Mesenchymal stem cell (in vitro differentiated cells and primary cell): ENCODE results near the gene PDE9A.

Experiments
- DNase-seq: peaks from one replicate; pipeline ENCODE4 v3.0.0-alpha.2; 2013
- H2AFZ ChIP-seq: one replicate; pipeline ENCODE4 v1.6.1; 2013; ENCODE audit warnings: low read depth, mild to moderate bottlenecking, control low read depth, inconsistent platforms, low read length, moderate library complexity
- H2AK5ac ChIP-seq: 2 replicates; pipeline ENCODE4 v1.6.1; 2013; ENCODE audit warnings: low read length, moderate library complexity, mild to moderate bottlenecking, inconsistent platforms; ENCODE audit not compliant: severe bottlenecking
- H2BK120ac ChIP-seq: one replicate; pipeline ENCODE4 v1.6.1; 2013; ENCODE audit warnings: low read depth, mild to moderate bottlenecking, inconsistent platforms, low read length, moderate library complexity
- H2BK12ac ChIP-seq, 2 experiments: one replicate each; pipeline ENCODE4 v1.6.1; 2013; ENCODE audit warnings: inconsistent platforms in 2 of 2, low read length in 2 of 2, mild to moderate bottlenecking in 2 of 2, moderate library complexity in 2 of 2, control low read depth in 1 of 2
- H2BK15ac ChIP-seq: one replicate; pipeline ENCODE4 v1.6.1; 2013; ENCODE audit warnings: mild to moderate bottlenecking, low read depth, inconsistent platforms; ENCODE audit not compliant: poor library complexity, severe bottlenecking
- H2BK5ac ChIP-seq: 2 replicates; pipeline ENCODE4 v1.6.1; 2013; ENCODE audit warnings: low read depth, mild to moderate bottlenecking, low read length, control low read depth, inconsistent platforms; ENCODE audit not compliant: poor library complexity, severe bottlenecking
- H3K14ac ChIP-seq, 2 experiments: one replicate each; pipeline ENCODE4 v1.6.1; 2013; ENCODE audit warnings: inconsistent platforms in 2 of 2, low read length in 2 of 2, control low read depth in 1 of 2, mild to moderate bottlenecking in 1 of 2, moderate library complexity in 1 of 2
- H3K18ac ChIP-seq, 2 experiments: one replicate each; pipeline ENCODE4 v1.6.1; 2013; ENCODE audit warnings: inconsistent platforms in 2 of 2, low read length in 2 of 2, control low read depth in 1 of 2, low read depth in 1 of 2, mild to moderate bottlenecking in 1 of 2
- H3K23ac ChIP-seq, 2 experiments: one replicate each; pipeline ENCODE4 v1.6.1; 2013; ENCODE audit warnings: inconsistent platforms in 2 of 2, low read length in 2 of 2, mild to moderate bottlenecking in 2 of 2, moderate library complexity in 2 of 2, control low read depth in 1 of 2
- H3K27ac ChIP-seq: 2 replicates; pipeline ENCODE4 v1.5.1; 2013; ENCODE audit warnings: mild to moderate bottlenecking, moderate library complexity, low read length, control low read depth, inconsistent platforms; ENCODE audit not compliant: poor library complexity, severe bottlenecking
- H3K27me3 ChIP-seq, 2 experiments: 2 replicates each; pipeline versions ENCODE4 v1.6.1 to v1.7.0; 2013; ENCODE audit warnings: low read length in 2 of 2, mild to moderate bottlenecking in 2 of 2, moderate library complexity in 2 of 2, control low read depth in 1 of 2, inconsistent platforms in 1 of 2; ENCODE audit not compliant: control insufficient read depth in 1 of 2, insufficient read depth in 1 of 2
- H3K36me3 ChIP-seq, 2 experiments: 2 replicates each; pipeline versions ENCODE4 v1.6.1 to v1.7.0; 2013; ENCODE audit warnings: low read length in 2 of 2, control low read depth in 1 of 2, inconsistent platforms in 1 of 2, low read depth in 1 of 2, mild to moderate bottlenecking in 1 of 2; ENCODE audit not compliant: insufficient read depth in 2 of 2, control insufficient read depth in 1 of 2
- H3K4ac ChIP-seq, 2 experiments: one replicate each; pipeline ENCODE4 v1.6.1; 2013; ENCODE audit warnings: inconsistent platforms in 2 of 2, low read length in 2 of 2, mild to moderate bottlenecking in 2 of 2, moderate library complexity in 2 of 2, control low read depth in 1 of 2, low read depth in 1 of 2
- H3K4me1 ChIP-seq: 2 replicates; pipeline ENCODE4 v1.6.1; 2013; ENCODE audit warnings: low read depth, low read length, control low read depth; ENCODE audit not compliant: control insufficient read depth, insufficient read depth
- H3K4me2 ChIP-seq: 2 replicates; pipeline ENCODE4 v1.6.1; 2013; ENCODE audit warnings: low read length, mild to moderate bottlenecking, inconsistent platforms; ENCODE audit not compliant: poor library complexity, severe bottlenecking
- H3K4me3 ChIP-seq, 2 experiments: 2 replicates each; pipeline versions ENCODE4 v1.5.1 to v1.7.0; 2013; ENCODE audit warnings: low read length in 2 of 2, mild to moderate bottlenecking in 2 of 2, control low read depth in 1 of 2, low read depth in 1 of 2; ENCODE audit not compliant: insufficient read depth in 1 of 2
- H3K79me1 ChIP-seq: replicated peaks from 2 replicates; pipeline ENCODE4 v1.6.1; 2013; ENCODE audit warnings: mild to moderate bottlenecking, control low read depth, low read length, inconsistent platforms; ENCODE audit not compliant: poor library complexity, severe bottlenecking
- H3K9ac ChIP-seq: 2 replicates; pipeline ENCODE4 v1.7.0; 2013; ENCODE audit warnings: mild to moderate bottlenecking, low read length, moderate library complexity
- H3K9me3 ChIP-seq: 2 replicates; pipeline ENCODE4 v1.7.0; 2013; ENCODE audit warnings: mild to moderate bottlenecking, low read length; ENCODE audit not compliant: control insufficient read depth
- H4K8ac ChIP-seq: one replicate; pipeline ENCODE4 v1.6.1; 2013; ENCODE audit warnings: inconsistent platforms, mild to moderate bottlenecking, low read length, moderate library complexity
- H4K91ac ChIP-seq: one replicate; pipeline ENCODE4 v1.6.1; 2013; ENCODE audit warnings: mild to moderate bottlenecking, low read length, inconsistent platforms
- WGBS: methylation state at CpG from one replicate; pipeline ENCODE4 v1.1.7; 2013; ENCODE audit warnings: mixed read lengths; 5-methylcytosine and 5-hydroxymethylcytosine counted together

Gene PDE9A

DNA sequence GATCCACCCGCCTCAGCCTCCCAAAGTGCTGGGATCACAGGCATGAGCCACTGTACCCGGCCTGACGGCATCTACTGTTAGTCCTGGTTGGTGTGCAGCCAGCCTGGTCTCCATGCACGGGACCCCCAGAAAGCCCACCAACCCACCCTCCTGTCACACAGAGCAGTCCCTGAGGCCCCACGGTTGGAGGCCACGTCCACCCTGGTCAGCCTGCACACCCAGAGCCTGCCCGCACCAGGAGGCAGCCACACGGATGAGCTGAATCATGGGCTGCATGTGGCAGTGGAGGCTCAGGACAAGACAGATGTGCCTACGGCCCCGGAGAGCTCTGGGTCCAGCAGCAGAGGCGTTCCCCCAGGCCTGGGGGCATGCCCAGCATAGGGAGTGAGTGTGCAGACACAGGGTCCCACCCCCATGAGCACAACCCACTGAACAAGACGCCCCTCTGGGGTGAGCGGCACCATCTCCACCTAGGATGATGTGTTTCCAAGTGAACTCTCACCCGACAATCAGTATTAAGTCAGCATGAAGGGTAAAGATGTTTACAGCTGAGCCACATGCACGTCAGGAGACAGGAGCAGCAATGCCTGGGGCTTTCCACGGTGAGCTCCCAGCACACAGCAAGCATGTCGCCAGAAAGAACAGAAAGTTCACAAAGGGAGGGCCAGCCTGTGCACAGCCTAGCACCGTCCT, 123.8 kb downstream of the PDE9A start:
- H3K4me1 ChIP-seq, result peaks cover 13% of the 10 kb centered on the region

GRCh38 chr21:42777757-42778344, 124.4 kb downstream of the PDE9A start:
- Histone ChIP-seq H4K91ac (no peak overlapping the region), H3K4me3 (no peak overlapping the region), H3K79me1 (no peaks in the 10 kb centered on the region), H2AFZ (no peak overlapping the region), H2BK12ac (no peak overlapping the region), H3K4me2 (no peak overlapping the region), H4K8ac (no peak overlapping the region), H2BK15ac (no peak overlapping the region), H3K4me1 (peaks cover 13% of the 10 kb centered on the region), H3K14ac (no peak overlapping the region), H3K9me3 (peaks cover 2% of the 10 kb centered on the region), H3K36me3 (peaks cover 0 to 5% of the 10 kb centered on the region in 2 experiments), H3K23ac (no peak overlapping the region), H2AK5ac (no peak overlapping the region), H3K4ac (no peak overlapping the region), H3K9ac (no peak overlapping the region), H2BK120ac (no peak overlapping the region), H3K27ac (peak overlapping the region; percentile 67), H3K18ac (no peak overlapping the region), H2BK5ac (no peak overlapping the region), H3K27me3 (peaks cover 35 to 58% of the 10 kb centered on the region in 2 experiments)
- 94% methylated on average over 19 of the region's 21 CpGs for WGBS
- no peak for DNase-seq

More for the DNA sequence above, 123.8 kb downstream of the PDE9A start:
- no peak overlapping the region for H3K9ac ChIP-seq
- H3K27me3 ChIP-seq, result peaks cover 28 to 52% of the 10 kb centered on the region in 2 experiments
- H2AFZ ChIP-seq, result no peak overlapping the region
- H3K79me1 ChIP-seq, result no peaks in the 10 kb centered on the region
- WGBS, result 89% methylated on average over 18 of the region's 18 CpGs
- no peak overlapping the region for H2BK15ac ChIP-seq
- no peak overlapping the region for H2BK5ac ChIP-seq
- H3K4me3 ChIP-seq, result peak overlapping the region in 1 of 2 experiments; percentile 32
- H3K14ac ChIP-seq, result no peak overlapping the region
- H3K9me3 ChIP-seq, result peaks cover 2% of the 10 kb centered on the region
- peaks cover 0 to 5% of the 10 kb centered on the region in 2 experiments for H3K36me3 ChIP-seq
- no peak overlapping the region for H3K4me2 ChIP-seq
- H4K91ac ChIP-seq, result peak overlapping the region; percentile 53
- no peak overlapping the region for H4K8ac ChIP-seq
- peak overlapping the region; percentile 9 for H2AK5ac ChIP-seq
- peak overlapping the region; percentile 44 for H3K27ac ChIP-seq
- no peak overlapping the region for H2BK12ac ChIP-seq
- no peak overlapping the region for H2BK120ac ChIP-seq
- no peak for DNase-seq
- no peak overlapping the region for H3K23ac ChIP-seq
- no peak overlapping the region for H3K4ac ChIP-seq
- H3K18ac ChIP-seq, result no peak overlapping the region

DNA sequence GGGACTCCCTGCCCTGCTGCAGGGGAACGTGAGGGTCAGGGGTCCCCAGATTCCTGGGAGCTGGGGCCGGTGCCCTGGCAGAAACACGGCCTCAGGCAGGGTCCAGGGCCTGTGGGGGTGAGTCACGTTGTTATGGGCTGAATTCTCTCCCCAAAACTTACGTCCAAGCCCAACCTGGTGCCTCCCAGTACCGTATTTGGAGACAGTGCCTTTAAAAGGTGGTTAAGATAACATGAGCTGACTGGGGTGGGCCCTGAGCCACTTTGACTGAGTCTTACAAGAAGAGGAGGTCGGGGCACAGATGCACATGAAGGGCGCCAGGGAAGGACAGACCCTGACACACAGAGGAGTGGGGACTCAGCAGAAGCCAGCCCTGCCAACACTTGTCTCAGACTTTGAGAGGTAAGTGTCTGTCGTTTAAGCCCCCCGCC, 126.0 kb downstream of the PDE9A start:
- Histone ChIP-seq H3K9ac (no peak overlapping the region), H3K79me1 (no peaks in the 10 kb centered on the region), H4K8ac (no peak overlapping the region), H3K27ac (no peak overlapping the region), H3K23ac (no peak overlapping the region), H2BK15ac (no peak overlapping the region), H3K4me2 (no peak overlapping the region), H3K18ac (no peak overlapping the region), H3K36me3 (peaks cover 0 to 5% of the 10 kb centered on the region in 2 experiments), H2BK5ac (no peak overlapping the region), H3K4me1 (peaks cover 13% of the 10 kb centered on the region), H2AFZ (no peak overlapping the region), H3K4me3 (no peak overlapping the region), H4K91ac (no peak overlapping the region), H2BK12ac (no peak overlapping the region), H3K9me3 (peaks cover 2% of the 10 kb centered on the region), H2AK5ac (no peak overlapping the region), H2BK120ac (no peak overlapping the region), H3K14ac (no peak overlapping the region), H3K27me3 (peaks cover 45 to 71% of the 10 kb centered on the region in 2 experiments), H3K4ac (no peak overlapping the region)
- WGBS, result 80% methylated on average over 7 of the region's 10 CpGs
- no peak for DNase-seq

GRCh38 chr21:42780617-42781016, 127.2 kb downstream of the PDE9A start:
- no peak for DNase-seq
- H4K8ac ChIP-seq, result no peak overlapping the region
- no peak overlapping the region for H2BK12ac ChIP-seq
- no peak overlapping the region for H2AFZ ChIP-seq
- peaks cover 45 to 73% of the 10 kb centered on the region in 2 experiments for H3K27me3 ChIP-seq
- H3K4me2 ChIP-seq, result no peak overlapping the region
- no peak overlapping the region for H3K18ac ChIP-seq
- H3K79me1 ChIP-seq, result no peaks in the 10 kb centered on the region
- WGBS, result 33% methylated on average over 8 of the region's 8 CpGs
- H3K4me3 ChIP-seq, result no peak overlapping the region
- no peak overlapping the region for H2BK120ac ChIP-seq
- no peak overlapping the region for H3K27ac ChIP-seq
- H3K4ac ChIP-seq, result no peak overlapping the region
- no peak overlapping the region for H2AK5ac ChIP-seq
- H3K14ac ChIP-seq, result no peak overlapping the region
- H3K9ac ChIP-seq, result no peak overlapping the region
- peaks cover 0 to 2% of the 10 kb centered on the region in 2 experiments for H3K36me3 ChIP-seq
- no peak overlapping the region for H4K91ac ChIP-seq
- H2BK5ac ChIP-seq, result no peak overlapping the region
- H3K23ac ChIP-seq, result no peak overlapping the region
- H2BK15ac ChIP-seq, result no peak overlapping the region
- H3K4me1 ChIP-seq, result peaks cover 13% of the 10 kb centered on the region
- H3K9me3 ChIP-seq, result peaks cover 2% of the 10 kb centered on the region
